Measurements from ENCODE around the gene OSBPL10.

The OSBPL10 gene

GRCh38 chr3:31668242-31668641 lies 312.8 kb downstream of the OSBPL10 start:
- ChIA-PET POLR2A (no interaction called here), CTCF (no interaction called here)
- DNase-seq (ENCODE audit: low read depth, low spot score), result no peak
- TF ChIP-seq CTCF (IDR thresholded peaks at IDR 0.05; ENCODE audit: insufficient read depth, low read length, missing control alignments), result no peak
- no peak overlapping the region for H3K4me3 ChIP-seq (ENCODE audit: low read depth, low read length)

- DNase-seq (ENCODE audit: low read depth, low spot score), result no peak
- POLR2A ChIA-PET, result no interaction called here
- no peak for TF ChIP-seq CTCF (IDR thresholded peaks at IDR 0.05; ENCODE audit: insufficient read depth, low read length, missing control alignments)
Measured at GRCh38 chr3:31667582-31667981, 313.5 kb downstream of the OSBPL10 start.

GRCh38 chr3:31664031-31664430 lies 317.0 kb downstream of the OSBPL10 start:
- H3K4me3 ChIP-seq (ENCODE audit: low read depth, low read length), result no peak overlapping the region

More at GRCh38 chr3:31667582-31667981, 313.5 kb downstream of the OSBPL10 start:
- no peak overlapping the region for H3K4me3 ChIP-seq (ENCODE audit: low read depth, low read length)
- CTCF ChIA-PET, result no interaction called here

GRCh38 chr3:31661993-31662670 lies 318.9 kb downstream of the OSBPL10 start:
- POLR2A ChIA-PET, result no interaction called here
- CTCF ChIA-PET, result no interaction called here
- no peak for TF ChIP-seq CTCF (IDR thresholded peaks at IDR 0.05; ENCODE audit: insufficient read depth, low read length, missing control alignments)
- H3K4me3 ChIP-seq (ENCODE audit: low read depth, low read length), result no peak overlapping the region
- no peak for DNase-seq (ENCODE audit: low read depth, low spot score)

More at GRCh38 chr3:31664031-31664430, 317.0 kb downstream of the OSBPL10 start:
- DNase-seq (ENCODE audit: low read depth, low spot score), result no peak
- ChIA-PET POLR2A (no interaction called here), CTCF (no interaction called here)
- TF ChIP-seq CTCF (IDR thresholded peaks at IDR 0.05; ENCODE audit: insufficient read depth, low read length, missing control alignments), result no peak

GRCh38 chr3:31661286-31661685 lies 319.8 kb downstream of the OSBPL10 start:
- TF ChIP-seq CTCF (IDR thresholded peaks at IDR 0.05; ENCODE audit: insufficient read depth, low read length, missing control alignments), result no peak
- DNase-seq (ENCODE audit: low read depth, low spot score), result no peak
- ChIA-PET CTCF (no interaction called here), POLR2A (no interaction called here)
- no peak overlapping the region for H3K4me3 ChIP-seq (ENCODE audit: low read depth, low read length)

- ChIA-PET POLR2A (no interaction called here), CTCF (no interaction called here)
- TF ChIP-seq CTCF (IDR thresholded peaks at IDR 0.05; ENCODE audit: insufficient read depth, low read length, missing control alignments), result no peak
- no peak overlapping the region for H3K4me3 ChIP-seq (ENCODE audit: low read depth, low read length)
- no peak for DNase-seq (ENCODE audit: low read depth, low spot score)
Measured at GRCh38 chr3:31659246-31659645, 321.8 kb downstream of the OSBPL10 start.
